RWPE2 (cell line): Measurements from ENCODE around the gene AGRN.
"Not testable (repeated sequence)": the region's sequence is repeated elsewhere in the genome, so short reads cannot be mapped to it uniquely, and the experiment has no call there.

Source experiments
- ATAC-seq: fragments of 200-7000 bp; cut with Tn5 transposase; 3 replicates; pipeline ENCODE4 v1.9.1; 2021; ENCODE audit warnings: low read depth
- DNase-seq: peaks from one replicate; pipeline ENCODE4 v3.0.0-alpha.2; 2020; ENCODE audit warnings: low spot score
- H3K27ac ChIP-seq: fragments of 450-650 bp; 2 replicates; pipeline ENCODE4 v1.5.1; 2017; ENCODE audit warnings: mild to moderate bottlenecking; ENCODE audit not compliant: poor library complexity, severe bottlenecking
- H3K27me3 ChIP-seq: fragments of 250-450 bp; sonication (Bioruptor Pico); 2 replicates; pipeline ENCODE4 v1.5.1; 2021; ENCODE audit warnings: mild to moderate bottlenecking, moderate library complexity; ENCODE audit not compliant: insufficient read depth, poor library complexity, severe bottlenecking
- H3K36me3 ChIP-seq: fragments of 250-450 bp; sonication (Bioruptor Pico); 2 replicates; pipeline ENCODE4 v1.5.1; 2020; ENCODE audit warnings: low read depth, mild to moderate bottlenecking, moderate library complexity
- H3K4me1 ChIP-seq: fragments of 250-450 bp; sonication (Bioruptor Pico); 2 replicates; pipeline ENCODE4 v1.5.1; 2021; ENCODE audit warnings: mild to moderate bottlenecking, moderate library complexity; ENCODE audit not compliant: insufficient read depth, poor library complexity, severe bottlenecking
- H3K4me3 ChIP-seq: fragments of 250-450 bp; sonication (Bioruptor Pico); 2 replicates; pipeline ENCODE4 v1.5.1; 2021; ENCODE audit warnings: mild to moderate bottlenecking, moderate library complexity; ENCODE audit not compliant: severe bottlenecking
- H3K9me3 ChIP-seq: fragments of 250-450 bp; sonication (Bioruptor Pico); 2 replicates; pipeline ENCODE4 v1.5.1; 2021; ENCODE audit warnings: mild to moderate bottlenecking, moderate library complexity; ENCODE audit not compliant: severe bottlenecking
- CTCF ChIP-seq: fragments of 450-650 bp; IDR thresholded peaks from one replicate; pipeline ENCODE4 v1.5.1; 2017; ENCODE audit warnings: mild to moderate bottlenecking, moderate library complexity; ENCODE audit not compliant: poor library complexity, severe bottlenecking

The AGRN gene

GRCh38 chr1:1072849-1073742, 53.2 kb downstream of the AGRN start:
- H3K4me3 ChIP-seq, result peak overlapping the region; percentile 8
- DNase-seq (peak; percentile 69), ATAC-seq (no peak)
- no peak for TF ChIP-seq CTCF
- H3K27me3 ChIP-seq, result no peaks in the 10 kb centered on the region
- no peaks in the 10 kb centered on the region for H3K36me3 ChIP-seq
- H3K4me1 ChIP-seq, result peaks cover 13% of the 10 kb centered on the region
- no peaks in the 10 kb centered on the region for H3K9me3 ChIP-seq
- H3K27ac ChIP-seq, result peak overlapping the region; percentile 6

- Histone ChIP-seq H3K4me1 (peaks cover 10% of the 10 kb centered on the region), H3K27ac (peak within 1 kb of the TSS; percentile 6), H3K4me3 (peak within 1 kb of the TSS; percentile 8), H3K27me3 (no peaks in the 10 kb centered on the region), H3K9me3 (no peaks in the 10 kb centered on the region), H3K36me3 (no peaks in the 10 kb centered on the region)
- DNase-seq (peak; percentile 73), ATAC-seq (peak; percentile 66)
- no peak for TF ChIP-seq CTCF
Observed at GRCh38 chr1:1073743-1074587, 54.0 kb downstream of the AGRN start, which contains the start of gene RNF223. Gene RNF223, minus strand, starts transcription at chr1:1074306. Its CDS starts 1,740 bp downstream, at chr1:1072566.

GRCh38 chr1:1074631-1075147, 54.8 kb downstream of the AGRN start:
- H3K4me1 ChIP-seq, result peaks cover 12% of the 10 kb centered on the region
- ATAC-seq, result peak; percentile 4
- no peak overlapping the region for H3K4me3 ChIP-seq
- no peak overlapping the region for H3K27ac ChIP-seq
- TF ChIP-seq CTCF, result no peak
- H3K9me3 ChIP-seq, result no peaks in the 10 kb centered on the region
- no peaks in the 10 kb centered on the region for H3K36me3 ChIP-seq
- no peaks in the 10 kb centered on the region for H3K27me3 ChIP-seq
- DNase-seq, result no peak

- H3K27me3 ChIP-seq, result no peaks in the 10 kb centered on the region
- H3K27ac ChIP-seq, result no peak overlapping the region
- peaks cover 19% of the 10 kb centered on the region for H3K4me1 ChIP-seq
- DNase-seq (peak; percentile 67), ATAC-seq (no peak)
- no peaks in the 10 kb centered on the region for H3K9me3 ChIP-seq
- no peak overlapping the region for H3K4me3 ChIP-seq
- no peak for TF ChIP-seq CTCF
- H3K36me3 ChIP-seq, result no peaks in the 10 kb centered on the region
Observed at GRCh38 chr1:1075148-1075935, 55.4 kb downstream of the AGRN start.

- H3K36me3 ChIP-seq, result not testable (repeated sequence)
Observed at GRCh38 chr1:1077396-1077795, 57.5 kb downstream of the AGRN start.

More at GRCh38 chr1:1077396-1077795, 57.5 kb downstream of the AGRN start:
- DNase-seq, H3K9me3 ChIP-seq, H3K27me3 ChIP-seq, ATAC-seq, H3K27ac ChIP-seq, H3K4me3 ChIP-seq: not testable (repeated sequence)
- H3K4me1 ChIP-seq, result peaks cover 19% of the 10 kb centered on the region
